Urinary bladder (tissue), 4 donors: ENCODE measurements around the gene TUBB8. TPM values are rescaled to one million over a fixed set of nuclear protein-coding genes. Genes with fewer than 3 reads are reported as not detected.

Experiments
- DNase-seq: peaks from one replicate; pipeline ENCODE4 v3.0.0-alpha.2; 2015; ENCODE audit errors: extremely low spot score
- H3K27ac ChIP-seq: one replicate; pipeline ENCODE4 v1.5.1; 2013; ENCODE audit warnings: low read depth, mild to moderate bottlenecking, moderate library complexity
- H3K36me3 ChIP-seq: one replicate; pipeline ENCODE4 v1.6.1; 2013; ENCODE audit warnings: mild to moderate bottlenecking, moderate library complexity; ENCODE audit not compliant: insufficient read depth
- H3K4me1 ChIP-seq: one replicate; pipeline ENCODE4 v1.6.1; 2013; ENCODE audit warnings: mild to moderate bottlenecking, moderate library complexity; ENCODE audit not compliant: insufficient read depth
- H3K4me3 ChIP-seq: one replicate; pipeline ENCODE4 v1.5.1; 2013; ENCODE audit warnings: low read depth, low read length
- WGBS: extraction: QIAGEN DNeasy Blood & Tissue Kit; methylation state at CpG from one replicate; pipeline ENCODE4 v1.1.7; 2013; 5-methylcytosine and 5-hydroxymethylcytosine counted together
- polyA plus RNA-seq: library from polyadenylated mRNA; stranded (reverse); fragments of 200-250 nt; gene quantifications from one replicate; pipeline ENCODE4 v1.2.3, GENCODE V29; 2013
- total RNA-seq: library from RNA; depleted of rRNA; stranded (reverse); fragments of >200 nt; gene quantifications from one replicate; pipeline ENCODE4 v1.2.3, GENCODE V29; 2014
- donor health status: healthy with polysubstance abuse.
- donor health status: healthy.

TUBB8 gene
- not detected for total RNA-seq
- polyA plus RNA-seq, result 0.48 TPM

- no peaks in the 10 kb centered on the region for H3K36me3 ChIP-seq
- WGBS, result 62% methylated on average over 34 of the region's 34 CpGs
- no peak within 1 kb of the TSS for H3K27ac ChIP-seq
- no peaks in the 10 kb centered on the region for H3K4me1 ChIP-seq
- no peak within 1 kb of the TSS for H3K4me3 ChIP-seq
- no peak for DNase-seq
These were observed at the start of gene TUBB8 for GRCh38 chr10:48996-49395. TUBB8 (minus strand) TSS chr10:49296; CDS start chr10:49238, 58 bp downstream.

- Histone ChIP-seq H3K4me3 (no peak overlapping the region), H3K36me3 (no peaks in the 10 kb centered on the region), H3K27ac (no peak overlapping the region), H3K4me1 (no peaks in the 10 kb centered on the region)
- 7% methylated on average over 1 of the region's 1 CpG for WGBS
- no peak for DNase-seq
These were observed 47.4 kb upstream of the TUBB8 start for GRCh38 chr10:96466-96865.

- WGBS, result 59% methylated on average over 2 of the region's 2 CpGs
- no peak overlapping the region for H3K4me3 ChIP-seq
- no peaks in the 10 kb centered on the region for H3K4me1 ChIP-seq
- no peak for DNase-seq
- H3K36me3 ChIP-seq, result no peaks in the 10 kb centered on the region
- H3K27ac ChIP-seq, result no peak overlapping the region
These were observed 46.4 kb upstream of the TUBB8 start for GRCh38 chr10:95356-96115.

GRCh38 chr10:94613-95012, 45.5 kb upstream of the TUBB8 start:
- no peak overlapping the region for H3K27ac ChIP-seq
- no peaks in the 10 kb centered on the region for H3K4me1 ChIP-seq
- DNase-seq, result no peak
- no peaks in the 10 kb centered on the region for H3K36me3 ChIP-seq
- no peak overlapping the region for H3K4me3 ChIP-seq
- WGBS, result 17% methylated on average over 1 of the region's 1 CpG

- peak; percentile 26 for DNase-seq
- no peak overlapping the region for H3K4me3 ChIP-seq
- H3K4me1 ChIP-seq, result no peaks in the 10 kb centered on the region
- H3K36me3 ChIP-seq, result no peaks in the 10 kb centered on the region
- 85% methylated on average over 2 of the region's 2 CpGs for WGBS
- no peak overlapping the region for H3K27ac ChIP-seq
These were observed 43.8 kb upstream of the TUBB8 start for GRCh38 chr10:92846-93245.

- H3K27ac ChIP-seq, result no peak overlapping the region
- 76% methylated on average over 4 of the region's 4 CpGs for WGBS
- H3K4me3 ChIP-seq, result no peak overlapping the region
- DNase-seq, result no peak
- H3K36me3 ChIP-seq, result no peaks in the 10 kb centered on the region
- H3K4me1 ChIP-seq, result no peaks in the 10 kb centered on the region
These were observed 43.1 kb upstream of the TUBB8 start for GRCh38 chr10:92153-92552.

- WGBS, result 84% methylated on average over 8 of the region's 8 CpGs
- H3K4me1 ChIP-seq, result no peaks in the 10 kb centered on the region
- no peak for DNase-seq
- no peak overlapping the region for H3K4me3 ChIP-seq
- no peaks in the 10 kb centered on the region for H3K36me3 ChIP-seq
- no peak overlapping the region for H3K27ac ChIP-seq
These were observed 42.2 kb upstream of the TUBB8 start for GRCh38 chr10:91313-91712.

- 82% methylated on average over 1 of the region's 1 CpG for WGBS
- H3K27ac ChIP-seq, result no peak overlapping the region
- H3K4me3 ChIP-seq, result no peak overlapping the region
- H3K36me3 ChIP-seq, result no peaks in the 10 kb centered on the region
- no peak for DNase-seq
- H3K4me1 ChIP-seq, result no peaks in the 10 kb centered on the region
These were observed 41.1 kb upstream of the TUBB8 start for GRCh38 chr10:90161-90560.

GRCh38 chr10:89248-89647, 40.2 kb upstream of the TUBB8 start:
- H3K27ac ChIP-seq, result no peak overlapping the region
- H3K4me3 ChIP-seq, result no peak overlapping the region
- WGBS, result 64% methylated on average over 2 of the region's 2 CpGs
- no peak for DNase-seq
- H3K4me1 ChIP-seq, result no peaks in the 10 kb centered on the region
- no peaks in the 10 kb centered on the region for H3K36me3 ChIP-seq

GRCh38 chr10:88253-88652, 39.2 kb upstream of the TUBB8 start:
- Histone ChIP-seq H3K36me3 (no peaks in the 10 kb centered on the region), H3K27ac (no peak overlapping the region), H3K4me1 (no peaks in the 10 kb centered on the region), H3K4me3 (no peak overlapping the region)
- WGBS, result 46% methylated on average over 4 of the region's 4 CpGs
- no peak for DNase-seq

- 70% methylated on average over 19 of the region's 19 CpGs for WGBS
- no peak for DNase-seq
- Histone ChIP-seq H3K4me3 (no peak overlapping the region), H3K4me1 (no peaks in the 10 kb centered on the region), H3K36me3 (no peaks in the 10 kb centered on the region), H3K27ac (no peak overlapping the region)
These were observed 38.3 kb upstream of the TUBB8 start for GRCh38 chr10:87177-88080.

GRCh38 chr10:86031-86430, 36.9 kb upstream of the TUBB8 start:
- no peak overlapping the region for H3K27ac ChIP-seq
- no peak overlapping the region for H3K4me3 ChIP-seq
- 87% methylated on average over 10 of the region's 10 CpGs for WGBS
- H3K36me3 ChIP-seq, result no peaks in the 10 kb centered on the region
- no peaks in the 10 kb centered on the region for H3K4me1 ChIP-seq
- no peak for DNase-seq

- no peak overlapping the region for H3K4me3 ChIP-seq
- no peak overlapping the region for H3K27ac ChIP-seq
- H3K36me3 ChIP-seq, result no peaks in the 10 kb centered on the region
- no peak for DNase-seq
- H3K4me1 ChIP-seq, result no peaks in the 10 kb centered on the region
- WGBS, result 74% methylated on average over 8 of the region's 8 CpGs
These were observed 35.9 kb upstream of the TUBB8 start for GRCh38 chr10:85044-85443.

- H3K4me1 ChIP-seq, result no peaks in the 10 kb centered on the region
- H3K27ac ChIP-seq, result no peak overlapping the region
- no peak for DNase-seq
- H3K4me3 ChIP-seq, result no peak overlapping the region
- no peaks in the 10 kb centered on the region for H3K36me3 ChIP-seq
- 86% methylated on average over 9 of the region's 9 CpGs for WGBS
These were observed 34.9 kb upstream of the TUBB8 start for GRCh38 chr10:83930-84530.
